HCT116 (cell line): ENCODE results near the gene ARMC2. TPM values are rescaled to one million over a fixed set of nuclear protein-coding genes. Genes with fewer than 3 reads are reported as not detected.

ENCODE experiments used
- ATAC-seq: fragments of 200-7000 bp; cut with Tn5 transposase; 2 replicates; pipeline ENCODE4 v1.9.1; 2020; ENCODE audit warnings: mild to moderate bottlenecking, moderate library complexity
- BruUV-seq: library from RNA; stranded (reverse); fragments of 400-500 nt; replicated peaks from 2 replicates; lab custom pipeline; 2021; lab: Mats Ljungman, UMichigan
- CTCF ChIA-PET: fragments of 300-600 bp; sonication (Branson Sonifier 250); formaldehyde crosslinking; loops from one replicate; lab custom pipeline; 2021; ENCODE audit warnings: antibody characterized with exemption; lab: Charles Lee
- POLR2A ChIA-PET: fragments of 300-600, 350-600 bp; sonication (Branson Sonifier 250); formaldehyde crosslinking; loops from one replicate; lab custom pipeline; 2021; ENCODE audit warnings: antibody characterized with exemption; lab: Charles Lee
- RAD21 ChIA-PET, 2 experiments: fragments of 300-600 bp; sonication (Branson Sonifier 250); formaldehyde crosslinking; loops; one replicate each; lab custom pipeline; 2023; ENCODE audit warnings: low total read pairs in 2 of 2; ENCODE audit not compliant: uncharacterized antibody in 2 of 2, unreplicated experiment in 2 of 2, low non-redundant PET in 1 of 2; lab: Charles Lee
- DNase-seq: peaks from one replicate; pipeline ENCODE4 v3.0.0-alpha.2; 2010; ENCODE audit warnings: low read depth, low spot score
- H2AFZ ChIP-seq: fragments of 200-600 bp; shearing (Covaris generic), sonication (generic); 2 replicates; pipeline ENCODE4 v1.6.1; 2017; ENCODE audit warnings: low read depth, mixed run types, mixed read lengths, antibody characterized with exemption, low read length; ENCODE audit not compliant: poor library complexity, severe bottlenecking
- H3K27ac ChIP-seq: 2 replicates; pipeline ENCODE4 v1.5.1; 2012; ENCODE audit warnings: low read depth, low read length
- H3K27me3 ChIP-seq: fragments of 200-600 bp; sonication (generic); 2 replicates; pipeline ENCODE4 v1.6.1; 2016; ENCODE audit warnings: mixed run types, low read length, mixed read lengths; ENCODE audit not compliant: insufficient read depth
- H3K36me3 ChIP-seq, 2 experiments: fragments of 200-500 bp in 1 of 2; fragments of 200-600 bp in 1 of 2; sonication (Bioruptor generic) in 1 of 2; sonication (generic) in 1 of 2; 2 replicates each; pipeline versions ENCODE4 v1.5.1 to v1.6.1; 2014 to 2016; ENCODE audit warnings: low read length in 2 of 2, inconsistent platforms in 1 of 2, mixed read lengths in 1 of 2, mixed run types in 1 of 2; ENCODE audit not compliant: insufficient read depth in 2 of 2, control insufficient read depth in 1 of 2
- H3K4me1 ChIP-seq, 2 experiments: fragments of 200-600 bp in 1 of 2; sonication (generic) in 1 of 2; 2 replicates each; pipeline versions ENCODE4 v1.5.1 to v1.6.1; 2012 to 2017; ENCODE audit warnings: low read length in 2 of 2, inconsistent platforms in 1 of 2, mild to moderate bottlenecking in 1 of 2, mixed read lengths in 1 of 2, mixed run types in 1 of 2, moderate library complexity in 1 of 2; ENCODE audit not compliant: insufficient read depth in 2 of 2, control insufficient read depth in 1 of 2
- H3K4me2 ChIP-seq: fragments of 200-600 bp; sonication (generic); 2 replicates; pipeline ENCODE4 v1.6.1; 2017; ENCODE audit warnings: mixed run types, low read length, mixed read lengths
- H3K4me3 ChIP-seq, 2 experiments: fragments of 200-600 bp in 1 of 2; sonication (generic) in 1 of 2; replicated peaks in 1 of 2; 2 replicates each; pipeline ENCODE4 v1.5.1; 2011 to 2016; ENCODE audit warnings: low read length in 2 of 2, control low read depth in 1 of 2, low read depth in 1 of 2, mild to moderate bottlenecking in 1 of 2, mixed read lengths in 1 of 2, mixed run types in 1 of 2
- H3K79me2 ChIP-seq: fragments of 200-600 bp; sonication (generic); 2 replicates; pipeline ENCODE4 v1.6.1; 2017; ENCODE audit warnings: mild to moderate bottlenecking, mixed run types, low read length, moderate library complexity, mixed read lengths; ENCODE audit not compliant: insufficient read depth
- H3K9ac ChIP-seq: fragments of 200-600 bp; sonication (generic); 2 replicates; pipeline ENCODE4 v1.6.1; 2016; ENCODE audit warnings: low read length, mixed read lengths
- H3K9me2 ChIP-seq: fragments of 200-600 bp; sonication (generic), shearing (Covaris generic); 2 replicates; pipeline ENCODE4 v1.6.1; 2017; ENCODE audit warnings: mixed run types, mild to moderate bottlenecking, moderate library complexity; ENCODE audit not compliant: insufficient read depth
- H3K9me3 ChIP-seq, 2 experiments: fragments of 200-500 bp in 1 of 2; fragments of 200-600 bp in 1 of 2; sonication (Bioruptor generic) in 1 of 2; sonication (generic) in 1 of 2; 2 replicates each; pipeline ENCODE4 v1.6.1; 2014 to 2017; ENCODE audit warnings: low read length in 2 of 2, mixed read lengths in 2 of 2, inconsistent platforms in 1 of 2, low read depth in 1 of 2, mild to moderate bottlenecking in 1 of 2, mixed run types in 1 of 2, moderate library complexity in 1 of 2; ENCODE audit not compliant: control insufficient read depth in 1 of 2, insufficient read depth in 1 of 2
- H4K20me1 ChIP-seq: fragments of 200-600 bp; sonication (generic), shearing (Covaris generic); 2 replicates; pipeline ENCODE4 v1.6.1; 2017; ENCODE audit warnings: mixed run types, mild to moderate bottlenecking, moderate library complexity; ENCODE audit not compliant: insufficient read depth
- ATF3 ChIP-seq: IDR thresholded peaks from 2 replicates; pipeline ENCODE4 v1.6.1; 2012
- CEBPB ChIP-seq: IDR thresholded peaks from 2 replicates; pipeline ENCODE4 v1.6.1; 2012; ENCODE audit warnings: low read depth
- CTCF ChIP-seq, 3 experiments: fragments of 200-600 bp in 1 of 3; sonication (generic) in 1 of 3; IDR thresholded peaks in 2 of 3; conservative IDR thresholded peaks in 1 of 3; 2 replicates each; pipeline ENCODE4 v1.5.1; 2012 to 2017; ENCODE audit warnings: low read depth in 2 of 3, low read length in 2 of 3, antibody characterized with exemption in 1 of 3, borderline replicate concordance in 1 of 3, control low read depth in 1 of 3, mild to moderate bottlenecking in 1 of 3, mixed read lengths in 1 of 3, mixed run types in 1 of 3, moderate library complexity in 1 of 3; ENCODE audit not compliant: insufficient read depth in 1 of 3
- EGR1 ChIP-seq: IDR thresholded peaks from 2 replicates; pipeline ENCODE4 v1.6.1; 2012; ENCODE audit warnings: low read depth
- ELF1 ChIP-seq: IDR thresholded peaks from 2 replicates; pipeline ENCODE4 v1.6.1; 2012; ENCODE audit warnings: low read depth, borderline replicate concordance
- EZH2 ChIP-seq: fragments of 200-600 bp; sonication (generic); IDR thresholded peaks from 2 replicates; pipeline ENCODE4 v1.6.1; 2017; ENCODE audit warnings: antibody characterized with exemption, mixed run types
- MAX ChIP-seq: IDR thresholded peaks from 2 replicates; pipeline ENCODE4 v1.6.1; 2012
- POLR2A ChIP-seq: IDR thresholded peaks from 2 replicates; pipeline ENCODE4 v1.7.0; 2011; ENCODE audit warnings: borderline replicate concordance; ENCODE audit not compliant: insufficient read depth, insufficient read length; ENCODE audit errors: extremely low read depth
- POLR2AphosphoS5 ChIP-seq: IDR thresholded peaks from 2 replicates; pipeline ENCODE4 v1.6.1; 2011; ENCODE audit warnings: mild to moderate bottlenecking, low read depth, low read length, moderate library complexity
- SIN3A ChIP-seq: IDR thresholded peaks from 2 replicates; pipeline ENCODE4 v1.6.1; 2012; ENCODE audit warnings: low read depth
- SP1 ChIP-seq: IDR thresholded peaks from 2 replicates; pipeline ENCODE4 v1.6.1; 2012; ENCODE audit warnings: low read depth
- SRF ChIP-seq: IDR thresholded peaks from 2 replicates; pipeline ENCODE4 v1.6.1; 2012; ENCODE audit warnings: low read depth
- YY1 ChIP-seq: IDR thresholded peaks from 2 replicates; pipeline ENCODE4 v1.6.1; 2011; ENCODE audit warnings: low read length, low read depth, moderate library complexity, mild to moderate bottlenecking; ENCODE audit not compliant: insufficient replicate concordance; ENCODE audit errors: extremely low read depth
- ZFX ChIP-seq: fragments of 450-650 bp; IDR thresholded peaks from 2 replicates; pipeline ENCODE4 v1.6.1; 2017
- intact Hi-C: fragments of 100-400 bp; cut with micrococcal nuclease; formaldehyde crosslinking; loops from 2 replicates; pipeline ENCODE4 v1.10.0; 2022
- total RNA-seq: library from RNA; stranded (reverse); gene quantifications from one replicate; pipeline ENCODE4 v1.2.1, GENCODE V29; 2021; ENCODE audit not compliant: unreplicated experiment

Gene ARMC2
- total RNA-seq, 1 experiment from 2014 or later = 3.6 TPM

GRCh38 chr6:109008054-109008453 is 159.8 kb downstream of the ARMC2 start (continued):
- no peak for TF ChIP-seq EGR1

GRCh38 chr6:109008537-109009235 is 160.5 kb downstream of the ARMC2 start:
- Histone ChIP-seq H3K27ac (peak overlapping the region; percentile 72), H3K4me2 (peak overlapping the region; percentile 94), H2AFZ (peak overlapping the region; percentile 3), H3K36me3 (no peaks in the 10 kb centered on the region), H3K4me3 (peak overlapping the region; percentile 71 to 82), H3K27me3 (no peaks in the 10 kb centered on the region), H3K4me1 (peaks cover 8 to 17% of the 10 kb centered on the region in 2 experiments), H4K20me1 (no peaks in the 10 kb centered on the region), H3K79me2 (peaks cover 13% of the 10 kb centered on the region; the same call in 1 of the 2 replicates), H3K9me3 (no peaks in the 10 kb centered on the region), H3K9ac (peak overlapping the region; percentile 75), H3K9me2 (no peaks in the 10 kb centered on the region)
- ATAC-seq = peak; percentile 37
- POLR2A ChIA-PET = no interaction called here
- no peak for DNase-seq
- CTCF ChIA-PET = no interaction called here
- no TSS peak for BruUV-seq
- no peak for TF ChIP-seq MAX
- no peak for TF ChIP-seq EZH2
- no peak for TF ChIP-seq ATF3
- no peak for TF ChIP-seq EGR1
- intact Hi-C loops = no loop called here
- RAD21 ChIA-PET = no interaction called here

- BruUV-seq = no TSS peak
- TF ChIP-seq SIN3A (peak; percentile 46; the same call in 1 of the 2 replicates), CTCF (IDR thresholded peaks at IDR 0.05 in 2 of 3, conservative IDR thresholded peaks at IDR 0.05 in 1 of 3; ENCODE audit: borderline replicate concordance in 1 of 3, insufficient read depth in 1 of 3, low read depth in 2 of 3, low read length in 2 of 3) (0 out of 6 replicates have a peak, but pooled peaks of 1 of the 3 experiments have one; percentile 16), EGR1 (no peak), POLR2A (peak; percentile 43), ZFX (0 out of 2 replicates have a peak, but pooled peaks have one; percentile 37), YY1 (no peak), POLR2AphosphoS5 (peak; percentile 76), ELF1 (no peak), SRF (no peak), SP1 (peak; percentile 64; the same call in 1 of the 2 replicates), CEBPB (no peak), EZH2 (no peak)
Observed at GRCh38 chr6:109009236-109009961, 161.2 kb downstream of the ARMC2 start.

More at GRCh38 chr6:109009236-109009961, 161.2 kb downstream of the ARMC2 start:
- Histone ChIP-seq H3K4me2 (peak overlapping the region; percentile 94), H4K20me1 (no peaks in the 10 kb centered on the region), H3K27me3 (no peaks in the 10 kb centered on the region), H3K4me3 (peak overlapping the region; percentile 71 to 82), H3K4me1 (peaks cover 8 to 17% of the 10 kb centered on the region in 2 experiments), H3K9ac (peak overlapping the region; percentile 75), H2AFZ (peak overlapping the region; percentile 3), H3K9me3 (no peaks in the 10 kb centered on the region), H3K27ac (peak overlapping the region; percentile 72), H3K9me2 (no peaks in the 10 kb centered on the region), H3K36me3 (no peaks in the 10 kb centered on the region), H3K79me2 (peaks cover 13% of the 10 kb centered on the region; the same call in 1 of the 2 replicates)
- ATAC-seq = peak; percentile 98
- ChIA-PET POLR2A (no interaction called here), CTCF (no interaction called here), RAD21 (no interaction called here)
- DNase-seq = peak; percentile 47
- intact Hi-C loops = no loop called here
